ENCODE measurements around the gene NEDD9.

The NEDD9 gene

DNA sequence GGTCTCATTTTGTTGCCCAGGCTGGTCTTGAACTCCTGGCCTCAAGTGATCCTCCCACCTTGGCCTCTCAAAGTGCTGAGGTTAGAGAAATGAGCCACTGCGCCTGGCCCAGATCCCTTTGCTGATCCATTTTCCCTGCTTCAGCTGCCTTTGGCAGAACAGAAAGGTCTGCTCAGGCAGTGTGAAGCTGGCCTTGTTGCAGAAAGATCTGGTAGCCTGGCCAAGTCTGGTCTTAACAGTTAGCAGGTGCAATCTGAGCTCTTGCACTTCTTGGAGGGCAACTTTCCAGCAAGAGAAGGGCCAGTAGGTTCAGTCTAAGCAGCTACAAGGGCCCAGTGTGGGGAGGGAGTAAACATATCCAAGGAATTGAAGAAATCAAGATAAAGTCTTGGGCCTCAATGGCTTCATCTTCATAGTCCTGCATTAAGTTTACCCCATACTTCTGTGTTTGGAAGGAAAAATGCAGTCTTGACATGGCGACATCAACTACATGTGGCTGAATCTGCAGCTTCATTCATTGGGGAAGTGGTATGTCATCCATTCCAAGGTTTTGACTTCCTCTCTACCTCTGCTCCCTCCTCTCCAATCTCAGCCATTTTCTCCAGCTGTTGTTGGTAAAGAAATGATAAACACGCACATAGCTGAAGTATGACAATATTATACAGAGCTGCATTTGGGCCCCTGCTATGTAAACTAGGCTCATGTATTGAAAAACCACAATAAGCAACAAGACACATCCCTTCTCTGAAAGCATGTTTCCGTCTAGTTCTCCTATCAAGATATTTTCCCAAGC, 39.0 kb upstream of the NEDD9 start:
- H3K9me3 ChIP-seq (ENCODE audit: low read length) = no peaks in the 10 kb centered on the region
- H3K36me3 ChIP-seq (ENCODE audit: insufficient read depth, low read length) = no peaks in the 10 kb centered on the region
- no peaks in the 10 kb centered on the region for H3K4me1 ChIP-seq (ENCODE audit: insufficient read depth, low read length)
- no peak overlapping the region for H2AFZ ChIP-seq (ENCODE audit: low read depth, low read length)
- H3K27me3 ChIP-seq (ENCODE audit: insufficient read depth, low read length) = no peaks in the 10 kb centered on the region
- no peak overlapping the region for H3K4me3 ChIP-seq (ENCODE audit: low read length)

DNA sequence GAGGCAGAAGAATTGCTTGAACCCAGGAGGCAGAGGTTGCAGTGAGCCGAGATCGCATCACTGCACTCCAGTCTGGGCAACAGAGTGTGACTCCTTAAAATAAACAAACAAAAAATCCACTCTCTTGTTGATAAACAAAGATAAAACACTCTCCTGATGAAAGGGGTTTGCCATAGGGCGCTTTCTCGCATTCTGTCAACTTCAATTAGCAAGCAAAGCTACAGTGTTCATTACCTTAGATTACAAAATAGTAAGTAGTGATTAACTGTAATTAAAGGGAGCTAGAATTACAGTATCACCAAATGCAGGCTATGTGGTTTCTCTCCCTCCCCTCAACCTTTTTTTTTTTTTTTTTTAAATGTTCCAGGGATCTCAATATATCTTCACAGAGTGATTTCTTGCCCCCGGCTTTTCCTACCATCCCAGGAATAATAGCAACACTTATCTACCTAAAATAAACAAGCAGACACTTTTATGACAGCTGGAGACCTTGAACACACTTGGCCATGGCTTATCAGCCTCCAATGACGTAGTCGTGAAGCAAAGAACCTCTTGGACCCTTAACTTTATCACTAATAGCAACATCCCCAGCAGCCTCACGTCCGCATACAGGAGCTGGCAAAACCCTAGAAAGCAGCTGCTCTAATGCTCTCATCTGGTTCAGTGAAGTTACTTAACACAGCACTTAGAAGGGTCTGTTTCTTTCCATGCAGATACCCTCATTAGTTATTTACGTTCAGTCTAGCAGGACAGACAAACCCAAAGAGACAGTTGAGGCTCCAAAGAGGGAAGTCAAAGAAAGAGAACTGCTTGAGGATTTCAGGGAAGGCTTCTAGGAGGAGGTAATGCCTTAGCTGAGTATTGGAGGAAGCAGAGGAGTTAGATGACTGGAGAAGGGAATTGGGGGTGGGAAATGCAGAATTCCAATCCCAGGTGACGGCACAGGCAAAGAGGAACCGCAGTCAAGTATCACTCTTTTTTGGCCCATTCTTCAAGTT, 37.9 kb upstream of the NEDD9 start:
- Histone ChIP-seq H3K4me3 (ENCODE audit: low read length) (no peak overlapping the region), H3K36me3 (ENCODE audit: insufficient read depth, low read length) (no peaks in the 10 kb centered on the region), H2AFZ (ENCODE audit: low read depth, low read length) (no peak overlapping the region), H3K4me1 (ENCODE audit: insufficient read depth, low read length) (no peaks in the 10 kb centered on the region), H3K27me3 (ENCODE audit: insufficient read depth, low read length) (no peaks in the 10 kb centered on the region), H3K9me3 (ENCODE audit: low read length) (no peaks in the 10 kb centered on the region)

DNA sequence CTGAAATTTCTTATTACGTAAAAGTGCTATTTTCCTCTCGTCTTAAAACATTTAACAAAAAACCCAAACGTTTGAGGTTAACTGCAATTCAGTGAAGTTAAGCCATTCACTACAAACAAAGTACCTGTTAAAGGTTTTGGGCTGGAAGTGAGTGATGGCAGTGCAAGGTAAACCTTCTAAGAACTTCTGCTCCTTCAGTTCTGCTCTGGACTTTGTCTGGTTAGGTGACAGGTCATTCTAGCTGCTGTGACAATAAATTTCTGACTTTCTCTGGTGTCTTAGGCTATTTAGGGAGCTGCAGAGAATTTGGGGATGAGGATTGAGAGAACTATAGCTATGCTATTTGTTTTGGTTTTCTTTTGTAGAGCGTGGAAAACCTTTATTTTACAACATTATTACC, 36.5 kb upstream of the NEDD9 start:
- Histone ChIP-seq H3K27me3 (ENCODE audit: insufficient read depth, low read length) (no peaks in the 10 kb centered on the region), H3K36me3 (ENCODE audit: insufficient read depth, low read length) (no peaks in the 10 kb centered on the region), H2AFZ (ENCODE audit: low read depth, low read length) (no peak overlapping the region), H3K4me3 (ENCODE audit: low read length) (no peak overlapping the region), H3K4me1 (ENCODE audit: insufficient read depth, low read length) (no peaks in the 10 kb centered on the region), H3K9me3 (ENCODE audit: low read length) (no peaks in the 10 kb centered on the region)

DNA sequence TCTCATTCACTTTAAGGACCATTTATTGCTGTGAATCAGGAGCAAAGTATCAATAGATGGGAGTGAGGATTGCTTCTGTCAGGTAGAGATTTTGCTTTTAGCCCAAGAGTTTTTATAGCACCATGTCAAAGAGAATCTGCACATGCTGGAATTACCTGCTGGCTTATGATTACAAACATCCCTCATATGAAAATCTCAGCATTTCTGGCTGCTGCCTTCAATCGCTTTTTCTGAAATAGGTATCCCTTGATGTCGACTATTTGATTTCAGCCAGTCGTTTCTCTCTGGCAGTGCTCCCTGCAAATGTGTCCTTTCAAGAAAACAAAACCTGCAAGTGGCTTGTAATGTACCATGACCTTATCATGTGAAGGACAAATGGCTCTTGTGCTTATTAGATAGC, 34.5 kb upstream of the NEDD9 start:
- Histone ChIP-seq H3K27me3 (ENCODE audit: insufficient read depth, low read length) (no peaks in the 10 kb centered on the region), H2AFZ (ENCODE audit: low read depth, low read length) (no peak overlapping the region), H3K4me3 (ENCODE audit: low read length) (no peak overlapping the region), H3K9me3 (ENCODE audit: low read length) (no peaks in the 10 kb centered on the region), H3K4me1 (ENCODE audit: insufficient read depth, low read length) (peaks cover 6% of the 10 kb centered on the region), H3K36me3 (ENCODE audit: insufficient read depth, low read length) (no peaks in the 10 kb centered on the region)

DNA sequence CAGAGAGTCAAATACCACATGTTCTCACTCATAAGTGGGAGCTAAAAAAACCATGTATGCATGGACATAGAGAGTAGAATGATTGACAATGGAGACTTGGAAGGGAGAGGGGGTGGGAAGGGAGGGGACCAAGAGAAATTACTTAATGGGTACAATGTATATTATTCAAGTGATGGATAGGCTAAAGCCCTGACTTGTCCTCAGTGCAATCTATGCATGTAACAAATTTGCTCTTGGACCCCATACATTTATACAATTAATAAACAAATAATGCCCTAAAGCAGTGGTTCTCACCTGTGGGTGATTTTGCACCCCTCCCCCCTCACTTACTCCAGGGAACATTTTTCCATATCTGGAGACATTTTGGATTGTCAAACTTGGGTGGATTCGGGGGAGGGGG, 33.5 kb upstream of the NEDD9 start:
- Histone ChIP-seq H3K27me3 (ENCODE audit: insufficient read depth, low read length) (no peaks in the 10 kb centered on the region), H3K4me1 (ENCODE audit: insufficient read depth, low read length) (peaks cover 6% of the 10 kb centered on the region), H3K4me3 (ENCODE audit: low read length) (no peak overlapping the region), H3K36me3 (ENCODE audit: insufficient read depth, low read length) (no peaks in the 10 kb centered on the region), H3K9me3 (ENCODE audit: low read length) (no peaks in the 10 kb centered on the region), H2AFZ (ENCODE audit: low read depth, low read length) (no peak overlapping the region)

DNA sequence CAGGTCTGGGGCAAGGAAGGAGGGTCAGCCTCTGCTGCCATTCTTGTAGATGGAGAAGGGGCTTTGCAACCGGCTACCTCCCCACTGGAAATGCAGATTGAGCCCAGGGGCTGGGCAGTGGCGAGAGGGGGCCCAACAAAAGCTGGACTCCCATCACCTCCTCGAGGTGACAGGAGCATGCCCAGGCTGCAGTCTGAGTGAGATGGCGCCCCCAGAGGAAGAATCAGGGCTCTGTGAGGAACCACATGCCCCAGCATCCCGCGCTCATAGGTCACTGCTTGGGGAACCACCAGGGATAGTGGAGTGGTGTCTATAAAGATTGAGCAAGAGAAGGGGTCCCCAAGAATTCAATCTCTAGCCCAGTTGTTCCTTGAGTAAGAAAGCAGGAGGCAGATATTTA, 31.6 kb upstream of the NEDD9 start:
- H3K4me1 ChIP-seq (ENCODE audit: insufficient read depth, low read length) = peaks cover 6% of the 10 kb centered on the region
- no peaks in the 10 kb centered on the region for H3K9me3 ChIP-seq (ENCODE audit: low read length)
- H2AFZ ChIP-seq (ENCODE audit: low read depth, low read length) = no peak overlapping the region
- no peak overlapping the region for H3K4me3 ChIP-seq (ENCODE audit: low read length)
- no peaks in the 10 kb centered on the region for H3K36me3 ChIP-seq (ENCODE audit: insufficient read depth, low read length)
- H3K27me3 ChIP-seq (ENCODE audit: insufficient read depth, low read length) = no peaks in the 10 kb centered on the region

DNA sequence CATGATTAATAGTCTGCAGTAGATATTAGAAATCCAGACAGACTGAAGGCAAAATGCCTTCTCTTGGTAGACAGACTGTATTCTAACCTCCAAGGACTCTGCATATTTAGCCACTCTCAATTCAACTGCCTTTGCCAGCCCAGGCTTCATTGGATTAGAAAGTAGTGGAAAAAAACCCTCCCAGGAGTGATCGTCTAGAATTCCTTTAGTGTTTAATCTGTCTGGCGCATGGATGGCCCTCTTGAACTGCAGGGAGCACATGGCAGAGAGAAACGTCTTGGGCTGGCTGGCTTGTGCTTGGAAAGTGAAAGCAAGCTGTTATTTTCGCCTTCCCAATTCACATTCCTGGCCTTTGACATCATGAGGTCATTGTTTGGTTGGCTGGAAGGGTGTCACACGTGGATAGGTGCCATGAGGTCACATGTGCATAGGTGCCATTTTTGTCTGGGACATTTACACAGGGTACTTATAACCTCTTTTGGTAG, 30.9 kb upstream of the NEDD9 start:
- Histone ChIP-seq H3K36me3 (ENCODE audit: insufficient read depth, low read length) (no peaks in the 10 kb centered on the region), H3K4me3 (ENCODE audit: low read length) (no peak overlapping the region), H3K4me1 (ENCODE audit: insufficient read depth, low read length) (peaks cover 6% of the 10 kb centered on the region), H2AFZ (ENCODE audit: low read depth, low read length) (peak overlapping the region; percentile 31), H3K9me3 (ENCODE audit: low read length) (no peaks in the 10 kb centered on the region), H3K27me3 (ENCODE audit: insufficient read depth, low read length) (no peaks in the 10 kb centered on the region)

DNA sequence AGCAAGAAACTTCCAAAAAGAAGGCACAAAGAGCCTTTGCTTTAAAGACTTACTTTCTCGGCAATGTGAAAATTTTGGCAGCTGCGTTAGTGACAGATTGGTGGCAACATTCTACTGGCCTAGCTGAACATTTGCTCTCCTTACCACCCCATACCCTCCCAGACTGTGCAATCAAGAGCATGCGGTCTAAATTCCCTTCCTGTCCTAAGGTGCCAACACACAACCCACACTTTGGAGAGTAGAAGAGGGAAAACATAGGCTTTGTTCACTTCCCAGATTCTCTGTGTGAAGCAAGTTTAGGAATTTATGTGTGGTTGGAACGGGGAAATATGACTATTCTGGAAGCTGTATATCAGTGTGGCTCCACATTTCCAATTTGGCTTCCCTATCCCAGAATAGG, 29.8 kb upstream of the NEDD9 start:
- Histone ChIP-seq H3K36me3 (ENCODE audit: insufficient read depth, low read length) (no peaks in the 10 kb centered on the region), H3K4me1 (ENCODE audit: insufficient read depth, low read length) (peaks cover 6% of the 10 kb centered on the region), H2AFZ (ENCODE audit: low read depth, low read length) (no peak overlapping the region), H3K27me3 (ENCODE audit: insufficient read depth, low read length) (no peaks in the 10 kb centered on the region), H3K4me3 (ENCODE audit: low read length) (no peak overlapping the region), H3K9me3 (ENCODE audit: low read length) (no peaks in the 10 kb centered on the region)

DNA sequence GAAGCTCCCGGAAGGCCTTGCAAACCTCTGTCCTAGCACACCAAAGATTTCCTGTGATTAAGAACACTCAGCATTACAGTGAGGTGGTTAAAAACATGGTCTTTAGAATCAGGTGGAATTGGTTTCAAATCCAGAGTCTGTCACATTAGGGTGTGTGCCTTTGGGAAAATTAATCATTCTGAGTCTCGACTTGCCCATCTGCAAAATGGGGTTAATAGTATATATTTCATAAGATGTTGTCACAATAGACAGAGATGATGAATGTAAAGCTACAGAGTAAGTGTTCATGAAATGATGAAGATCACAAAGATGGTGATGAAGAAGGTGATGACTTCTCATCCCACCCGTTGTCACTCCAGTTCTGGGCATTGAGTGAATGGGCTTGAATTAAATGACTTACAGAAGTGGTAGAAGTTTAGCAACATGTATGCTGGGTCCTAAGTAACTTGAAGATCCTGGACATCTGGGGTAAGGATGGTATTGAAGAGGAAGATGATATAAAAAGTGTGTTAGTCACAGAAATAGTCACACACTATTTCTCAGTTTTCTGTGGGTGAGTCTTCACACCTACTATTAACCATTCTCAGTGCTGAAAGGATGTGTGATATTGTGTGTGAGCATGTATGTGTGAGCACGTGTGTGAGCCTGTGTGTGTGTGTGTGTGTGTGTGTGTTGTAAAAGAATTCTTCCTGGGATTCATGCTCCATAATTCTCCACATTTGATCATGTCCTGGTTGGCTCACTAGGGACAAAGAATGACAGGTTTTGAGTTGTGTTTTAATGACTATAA, 28.0 kb upstream of the NEDD9 start:
- peaks cover 6% of the 10 kb centered on the region for H3K4me1 ChIP-seq (ENCODE audit: insufficient read depth, low read length)

DNA sequence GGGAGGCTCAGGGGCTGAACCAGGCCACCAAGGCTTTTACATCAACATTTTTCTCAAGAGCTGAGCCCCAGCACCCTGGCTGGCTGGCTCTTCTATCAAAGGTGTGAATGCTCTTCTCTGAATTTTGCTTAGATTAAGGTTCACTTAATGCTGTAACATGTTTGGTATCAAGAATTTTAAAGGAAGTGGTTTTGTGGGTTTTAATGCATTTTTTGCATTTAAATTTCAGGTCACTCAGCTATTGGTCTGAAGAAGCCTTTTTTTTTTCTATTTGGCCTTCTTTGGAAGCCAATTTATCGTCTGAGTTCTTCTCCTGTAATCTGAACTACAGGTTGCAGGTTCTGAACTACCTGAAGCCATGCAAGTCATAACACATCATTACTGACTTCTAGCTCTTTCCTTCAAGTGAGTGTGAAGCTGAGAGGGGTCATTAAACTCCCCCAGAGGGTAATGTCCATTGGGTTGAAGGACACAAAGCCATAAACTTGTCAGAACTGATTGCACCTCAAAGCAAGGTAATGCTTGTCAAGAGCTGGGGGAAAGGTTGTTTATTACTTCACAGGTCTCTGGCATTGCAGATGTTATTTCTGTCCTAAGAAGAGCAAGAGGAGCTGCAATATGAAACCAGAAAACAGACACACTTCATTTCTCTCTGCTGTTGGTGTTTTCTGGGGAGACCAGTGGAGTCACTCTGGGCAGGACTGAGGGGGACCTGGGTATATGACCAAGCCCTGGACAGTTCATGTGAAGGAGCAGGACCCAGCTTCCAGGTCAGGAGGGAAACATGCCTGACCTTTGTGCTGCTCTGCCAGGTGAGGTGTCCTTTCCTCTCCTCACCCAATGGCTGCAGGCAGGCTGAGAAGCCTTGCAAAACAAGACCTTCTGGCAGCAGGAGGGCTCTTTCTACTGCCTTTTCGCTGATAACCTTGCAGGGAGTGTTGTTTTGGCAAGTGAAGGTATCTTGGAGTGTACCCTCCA, 26.1 kb upstream of the NEDD9 start:
- H3K4me1 ChIP-seq (ENCODE audit: insufficient read depth, low read length) = peaks cover 6% of the 10 kb centered on the region
- no peaks in the 10 kb centered on the region for H3K27me3 ChIP-seq (ENCODE audit: insufficient read depth, low read length)
- H3K9me3 ChIP-seq (ENCODE audit: low read length) = no peaks in the 10 kb centered on the region
- no peak overlapping the region for H3K4me3 ChIP-seq (ENCODE audit: low read length)
- H2AFZ ChIP-seq (ENCODE audit: low read depth, low read length) = no peak overlapping the region
- H3K36me3 ChIP-seq (ENCODE audit: insufficient read depth, low read length) = no peaks in the 10 kb centered on the region

More for the DNA sequence above, 28.0 kb upstream of the NEDD9 start:
- Histone ChIP-seq H2AFZ (ENCODE audit: low read depth, low read length) (no peak overlapping the region), H3K4me3 (ENCODE audit: low read length) (no peak overlapping the region), H3K27me3 (ENCODE audit: insufficient read depth, low read length) (no peaks in the 10 kb centered on the region), H3K9me3 (ENCODE audit: low read length) (no peaks in the 10 kb centered on the region), H3K36me3 (ENCODE audit: insufficient read depth, low read length) (no peaks in the 10 kb centered on the region)

DNA sequence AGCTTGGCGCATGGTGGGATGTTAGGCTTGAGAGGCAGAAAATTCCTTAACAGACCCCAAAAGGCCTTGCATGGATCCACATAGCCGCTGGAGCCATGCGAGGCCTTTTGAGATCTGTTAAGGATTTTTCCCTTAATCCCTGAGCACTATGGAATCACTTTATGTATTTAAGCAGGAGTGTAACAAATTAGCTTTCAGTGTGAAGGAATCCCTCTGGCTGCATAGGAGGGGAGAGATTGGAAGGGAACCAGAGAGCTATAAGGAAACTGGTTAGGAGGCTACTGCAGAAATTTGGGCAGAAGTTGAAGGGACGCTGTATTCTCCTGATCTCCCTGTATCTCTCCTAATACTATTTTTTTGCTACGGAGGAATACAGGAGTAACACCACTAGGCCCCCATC, 23.1 kb upstream of the NEDD9 start:
- H3K27me3 ChIP-seq (ENCODE audit: insufficient read depth, low read length) = no peaks in the 10 kb centered on the region
- peaks cover 8% of the 10 kb centered on the region for H3K4me1 ChIP-seq (ENCODE audit: insufficient read depth, low read length)
- H3K4me3 ChIP-seq (ENCODE audit: low read length) = no peak overlapping the region
- no peak overlapping the region for H2AFZ ChIP-seq (ENCODE audit: low read depth, low read length)
- H3K9me3 ChIP-seq (ENCODE audit: low read length) = no peaks in the 10 kb centered on the region
- no peaks in the 10 kb centered on the region for H3K36me3 ChIP-seq (ENCODE audit: insufficient read depth, low read length)

DNA sequence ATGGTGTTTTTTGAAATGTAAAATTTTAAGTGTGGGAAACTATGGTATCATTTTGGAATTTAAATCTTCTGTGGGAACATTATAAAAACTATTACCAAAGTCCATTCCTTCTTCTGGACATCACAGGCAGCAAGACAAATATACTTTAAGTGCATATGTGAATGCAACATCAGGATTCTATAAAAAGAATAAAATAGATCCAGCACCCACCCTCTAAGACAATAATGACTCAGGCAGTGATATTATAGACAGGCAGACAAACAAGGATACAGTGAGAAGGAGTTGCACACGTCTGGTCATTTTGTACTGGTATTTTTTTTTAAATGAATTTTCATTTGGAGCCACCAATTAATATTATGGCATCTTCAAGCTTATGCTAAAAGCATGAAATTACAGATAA, 21.1 kb upstream of the NEDD9 start:
- Histone ChIP-seq H3K36me3 (ENCODE audit: insufficient read depth, low read length) (no peaks in the 10 kb centered on the region), H3K9me3 (ENCODE audit: low read length) (no peaks in the 10 kb centered on the region), H3K27me3 (ENCODE audit: insufficient read depth, low read length) (no peaks in the 10 kb centered on the region), H3K4me3 (ENCODE audit: low read length) (no peak overlapping the region), H2AFZ (ENCODE audit: low read depth, low read length) (no peak overlapping the region), H3K4me1 (ENCODE audit: insufficient read depth, low read length) (peaks cover 8% of the 10 kb centered on the region)
